ENCODE measurements around the gene DPP9. TPM values are rescaled to one million over a fixed set of nuclear protein-coding genes. Genes with fewer than 3 reads are reported as not detected.
A peak's percentile ranks its signal among the peaks of the same experiment; 100 is the strongest.
"Not testable (repeated sequence)": the region's sequence is repeated elsewhere in the genome, so short reads cannot be mapped to it uniquely, and the experiment has no call there.

The DPP9 gene
- polyA plus RNA-seq, 1 donor from 2014 or later, result 40.5 TPM

GRCh38 chr19:4722671-4723594, 709 bp downstream of the DPP9 start:
- no peaks in the 10 kb centered on the region for H3K36me3 Mint-ChIP-seq
- peaks cover 16 to 23% (median 20%) of the 10 kb centered on the region in 3 donors for H3K4me1 Mint-ChIP-seq
- H3K27me3 Mint-ChIP-seq, result peaks cover 3% of the 10 kb centered on the region
- peaks cover 0 to 9% (median 0%) of the 10 kb centered on the region in 3 donors for H3K9me3 Mint-ChIP-seq
- peak overlapping the region; percentile 94 to 100 (median 99) for H3K27ac Mint-ChIP-seq
- peak overlapping the region; percentile 97 to 99 (median 98) for H3K4me3 Mint-ChIP-seq

- peak overlapping the region; percentile 21 to 98 (median 53) for H3K4me3 Mint-ChIP-seq
- peak overlapping the region in 2 of 3 donors; percentile 57 to 100 for H3K27ac Mint-ChIP-seq
- peaks cover 0 to 9% (median 0%) of the 10 kb centered on the region in 3 donors for H3K9me3 Mint-ChIP-seq
- no peaks in the 10 kb centered on the region for H3K36me3 Mint-ChIP-seq
- peaks cover 3% of the 10 kb centered on the region for H3K27me3 Mint-ChIP-seq
- H3K4me1 Mint-ChIP-seq, result peaks cover 16 to 23% (median 20%) of the 10 kb centered on the region in 3 donors
Measured at GRCh38 chr19:4721196-4721595, 2.4 kb downstream of the DPP9 start.

- Mint-ChIP-seq H3K9me3 (peaks cover 0 to 9% (median 0%) of the 10 kb centered on the region in 3 donors), H3K4me1 (peaks cover 16 to 23% (median 20%) of the 10 kb centered on the region in 3 donors), H3K27ac (peak overlapping the region in 1 of 3 donors; percentile 29), H3K36me3 (no peaks in the 10 kb centered on the region), H3K4me3 (peak overlapping the region in 3 of 4 donors; percentile 54 to 98 (median 79)), H3K27me3 (peaks cover 3% of the 10 kb centered on the region)
Measured at GRCh38 chr19:4720037-4720700, 3.5 kb downstream of the DPP9 start.

- peaks cover 0 to 5% (median 0%) of the 10 kb centered on the region in 3 donors for H3K9me3 Mint-ChIP-seq
- H3K27me3 Mint-ChIP-seq, result peaks cover 3% of the 10 kb centered on the region
- no peak overlapping the region for H3K4me3 Mint-ChIP-seq
- peak overlapping the region in 1 of 3 donors; percentile 42 for H3K27ac Mint-ChIP-seq
- H3K36me3 Mint-ChIP-seq, result peaks cover 2% of the 10 kb centered on the region
- peaks cover 13 to 17% (median 16%) of the 10 kb centered on the region in 3 donors for H3K4me1 Mint-ChIP-seq
Measured at GRCh38 chr19:4719499-4719866, 4.2 kb downstream of the DPP9 start.

- H3K36me3 Mint-ChIP-seq, result peaks cover 2% of the 10 kb centered on the region
- no peak overlapping the region for H3K4me3 Mint-ChIP-seq
- peaks cover 9 to 17% (median 10%) of the 10 kb centered on the region in 3 donors for H3K4me1 Mint-ChIP-seq
- peak overlapping the region in 2 of 3 donors; percentile 5 to 52 for H3K27ac Mint-ChIP-seq
- no peaks in the 10 kb centered on the region for H3K9me3 Mint-ChIP-seq
- H3K27me3 Mint-ChIP-seq, result no peaks in the 10 kb centered on the region
Measured at GRCh38 chr19:4717966-4718701, 5.5 kb downstream of the DPP9 start.

GRCh38 chr19:4717191-4717965, 6.3 kb downstream of the DPP9 start:
- peaks cover 8 to 14% (median 9%) of the 10 kb centered on the region in 3 donors for H3K4me1 Mint-ChIP-seq
- no peaks in the 10 kb centered on the region for H3K27me3 Mint-ChIP-seq
- no peaks in the 10 kb centered on the region for H3K9me3 Mint-ChIP-seq
- H3K36me3 Mint-ChIP-seq, result peaks cover 2% of the 10 kb centered on the region
- H3K4me3 Mint-ChIP-seq, result no peak overlapping the region
- peak overlapping the region in 1 of 3 donors; percentile 45 for H3K27ac Mint-ChIP-seq

GRCh38 chr19:4715529-4716221, 8.0 kb downstream of the DPP9 start:
- Mint-ChIP-seq H3K27me3 (no peaks in the 10 kb centered on the region), H3K4me3 (no peak overlapping the region), H3K9me3 (no peaks in the 10 kb centered on the region), H3K36me3 (peaks cover 2% of the 10 kb centered on the region), H3K4me1 (peaks cover 3 to 7% (median 5%) of the 10 kb centered on the region in 3 donors), H3K27ac (peak overlapping the region in 1 of 3 donors; percentile 42)

GRCh38 chr19:4715178-4715528, 8.5 kb downstream of the DPP9 start:
- H3K36me3 Mint-ChIP-seq, H3K27me3 Mint-ChIP-seq, H3K4me3 Mint-ChIP-seq, H3K27ac Mint-ChIP-seq, H3K9me3 Mint-ChIP-seq, H3K4me1 Mint-ChIP-seq: not testable (repeated sequence)

GRCh38 chr19:4714016-4714415, 9.6 kb downstream of the DPP9 start:
- no peaks in the 10 kb centered on the region for H3K27me3 Mint-ChIP-seq
- H3K36me3 Mint-ChIP-seq, result peaks cover 2% of the 10 kb centered on the region
- peak overlapping the region in 1 of 4 donors; percentile 52 for H3K4me3 Mint-ChIP-seq
- H3K9me3 Mint-ChIP-seq, result no peaks in the 10 kb centered on the region
- H3K27ac Mint-ChIP-seq, result peak overlapping the region in 1 of 3 donors; percentile 18
- peaks cover 0 to 5% (median 4%) of the 10 kb centered on the region in 3 donors for H3K4me1 Mint-ChIP-seq

GRCh38 chr19:4713384-4713951, 10.2 kb downstream of the DPP9 start:
- Mint-ChIP-seq H3K4me3 (no peak overlapping the region), H3K4me1 (peaks cover 0 to 5% (median 4%) of the 10 kb centered on the region in 3 donors), H3K36me3 (peaks cover 2% of the 10 kb centered on the region), H3K27ac (no peak overlapping the region), H3K9me3 (no peaks in the 10 kb centered on the region), H3K27me3 (no peaks in the 10 kb centered on the region)

- H3K27me3 Mint-ChIP-seq, result no peaks in the 10 kb centered on the region
- H3K9me3 Mint-ChIP-seq, result no peaks in the 10 kb centered on the region
- H3K4me3 Mint-ChIP-seq, result no peak overlapping the region
- H3K36me3 Mint-ChIP-seq, result peaks cover 2% of the 10 kb centered on the region
- H3K4me1 Mint-ChIP-seq, result peaks cover 0 to 5% (median 4%) of the 10 kb centered on the region in 3 donors
- no peak overlapping the region for H3K27ac Mint-ChIP-seq
Measured at GRCh38 chr19:4712771-4713170, 10.9 kb downstream of the DPP9 start.

GRCh38 chr19:4711211-4711610, 12.4 kb downstream of the DPP9 start:
- Mint-ChIP-seq H3K36me3 (peaks cover 2% of the 10 kb centered on the region), H3K9me3 (no peaks in the 10 kb centered on the region), H3K27me3 (no peaks in the 10 kb centered on the region), H3K4me1 (peaks cover 0 to 5% (median 4%) of the 10 kb centered on the region in 3 donors), H3K4me3 (no peak overlapping the region), H3K27ac (no peak overlapping the region)

- Mint-ChIP-seq H3K27me3 (no peaks in the 10 kb centered on the region), H3K4me1 (peaks cover 0 to 5% (median 4%) of the 10 kb centered on the region in 3 donors), H3K36me3 (peaks cover 2% of the 10 kb centered on the region), H3K4me3 (no peak overlapping the region), H3K9me3 (no peaks in the 10 kb centered on the region), H3K27ac (no peak overlapping the region)
Measured at GRCh38 chr19:4710281-4710600, 13.4 kb downstream of the DPP9 start.
